HG02571 (cell line): ENCODE measurements around the gene SRRM3.
"Not testable (repeated sequence)": the region's sequence is repeated elsewhere in the genome, so short reads cannot be mapped to it uniquely, and the experiment has no call there.

Experiments used
- ATAC-seq: cut with Tn5 transposase; IDR thresholded peaks from one replicate; pipeline ENCODE4 v1.9.1; 2021; ENCODE audit warnings: mild to moderate bottlenecking, moderate library complexity; ENCODE audit not compliant: unreplicated experiment

SRRM3 gene

GRCh38 chr7:76260171-76260703 lies 58.5 kb downstream of the SRRM3 start:
- ATAC-seq = no peak

- ATAC-seq = no peak
Observed at GRCh38 chr7:76261329-76261728, 59.6 kb downstream of the SRRM3 start.

GRCh38 chr7:76261931-76262330 lies 60.2 kb downstream of the SRRM3 start:
- ATAC-seq = no peak

GRCh38 chr7:76262683-76263402 lies 61.1 kb downstream of the SRRM3 start:
- ATAC-seq = no peak

GRCh38 chr7:76265299-76265698 lies 63.6 kb downstream of the SRRM3 start:
- no peak for ATAC-seq

GRCh38 chr7:76267107-76267893 lies 65.6 kb downstream of the SRRM3 start:
- ATAC-seq = no peak

- no peak for ATAC-seq
Observed at GRCh38 chr7:76267894-76268183, 66.1 kb downstream of the SRRM3 start.

- no peak for ATAC-seq
Observed at GRCh38 chr7:76268376-76268775, 66.7 kb downstream of the SRRM3 start.

- no peak for ATAC-seq
Observed at GRCh38 chr7:76269895-76270294, 68.2 kb downstream of the SRRM3 start.

- not testable (repeated sequence) for ATAC-seq
Observed at GRCh38 chr7:76271384-76271783, 69.7 kb downstream of the SRRM3 start.

GRCh38 chr7:76272142-76272541 lies 70.4 kb downstream of the SRRM3 start:
- no peak for ATAC-seq

- no peak for ATAC-seq
Observed at GRCh38 chr7:76272851-76273497, 71.3 kb downstream of the SRRM3 start.

GRCh38 chr7:76273503-76273902 lies 71.8 kb downstream of the SRRM3 start:
- no peak for ATAC-seq

GRCh38 chr7:76278540-76278939 lies 76.8 kb downstream of the SRRM3 start:
- ATAC-seq = no peak

- no peak for ATAC-seq
Observed at GRCh38 chr7:76280408-76280807, 78.7 kb downstream of the SRRM3 start.

- ATAC-seq = no peak
Observed at GRCh38 chr7:76281006-76281705, 79.5 kb downstream of the SRRM3 start.

GRCh38 chr7:76281706-76282343 lies 80.1 kb downstream of the SRRM3 start:
- no peak for ATAC-seq

GRCh38 chr7:76282344-76283253 lies 80.9 kb downstream of the SRRM3 start:
- ATAC-seq = no peak

GRCh38 chr7:76283254-76284159 lies 81.8 kb downstream of the SRRM3 start:
- ATAC-seq = no peak
